Cardiac septum (tissue), 1 donor: Measurements from ENCODE around the gene BMP3. TPM values are rescaled to one million over a fixed set of nuclear protein-coding genes. Genes with fewer than 3 reads are reported as not detected.
"Not testable (repeated sequence)": the region's sequence is repeated elsewhere in the genome, so short reads cannot be mapped to it uniquely, and the experiment has no call there.

Source experiments
- DNase-seq: peaks from one replicate; pipeline ENCODE4 v3.0.0-alpha.2; 2020; ENCODE audit warnings: low spot score
- intact Hi-C: fragments of 100-400 bp; cut with DNase I; formaldehyde crosslinking; loops from one replicate; pipeline ENCODE4 v1.14.0; 2022
- long read RNA-seq: library from polyadenylated mRNA; unstranded; transcript quantifications from one replicate; pipeline ENCODE4 v2.0.0, GENCODE V29; 2021
- total RNA-seq: library from RNA; stranded (reverse); fragmentation: NEBNext Ultra II Directional; extraction: Animal tissue kit (Norgen Biotek cat#: 25700); gene quantifications from one replicate; pipeline ENCODE4 v1.2.1, GENCODE V29; 2021
- donor health status: DM: no; HTN: no; CAD: no.

Gene BMP3, protein sequence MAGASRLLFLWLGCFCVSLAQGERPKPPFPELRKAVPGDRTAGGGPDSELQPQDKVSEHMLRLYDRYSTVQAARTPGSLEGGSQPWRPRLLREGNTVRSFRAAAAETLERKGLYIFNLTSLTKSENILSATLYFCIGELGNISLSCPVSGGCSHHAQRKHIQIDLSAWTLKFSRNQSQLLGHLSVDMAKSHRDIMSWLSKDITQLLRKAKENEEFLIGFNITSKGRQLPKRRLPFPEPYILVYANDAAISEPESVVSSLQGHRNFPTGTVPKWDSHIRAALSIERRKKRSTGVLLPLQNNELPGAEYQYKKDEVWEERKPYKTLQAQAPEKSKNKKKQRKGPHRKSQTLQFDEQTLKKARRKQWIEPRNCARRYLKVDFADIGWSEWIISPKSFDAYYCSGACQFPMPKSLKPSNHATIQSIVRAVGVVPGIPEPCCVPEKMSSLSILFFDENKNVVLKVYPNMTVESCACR
- not detected for total RNA-seq
- long read RNA-seq: 0 reads

DNA sequence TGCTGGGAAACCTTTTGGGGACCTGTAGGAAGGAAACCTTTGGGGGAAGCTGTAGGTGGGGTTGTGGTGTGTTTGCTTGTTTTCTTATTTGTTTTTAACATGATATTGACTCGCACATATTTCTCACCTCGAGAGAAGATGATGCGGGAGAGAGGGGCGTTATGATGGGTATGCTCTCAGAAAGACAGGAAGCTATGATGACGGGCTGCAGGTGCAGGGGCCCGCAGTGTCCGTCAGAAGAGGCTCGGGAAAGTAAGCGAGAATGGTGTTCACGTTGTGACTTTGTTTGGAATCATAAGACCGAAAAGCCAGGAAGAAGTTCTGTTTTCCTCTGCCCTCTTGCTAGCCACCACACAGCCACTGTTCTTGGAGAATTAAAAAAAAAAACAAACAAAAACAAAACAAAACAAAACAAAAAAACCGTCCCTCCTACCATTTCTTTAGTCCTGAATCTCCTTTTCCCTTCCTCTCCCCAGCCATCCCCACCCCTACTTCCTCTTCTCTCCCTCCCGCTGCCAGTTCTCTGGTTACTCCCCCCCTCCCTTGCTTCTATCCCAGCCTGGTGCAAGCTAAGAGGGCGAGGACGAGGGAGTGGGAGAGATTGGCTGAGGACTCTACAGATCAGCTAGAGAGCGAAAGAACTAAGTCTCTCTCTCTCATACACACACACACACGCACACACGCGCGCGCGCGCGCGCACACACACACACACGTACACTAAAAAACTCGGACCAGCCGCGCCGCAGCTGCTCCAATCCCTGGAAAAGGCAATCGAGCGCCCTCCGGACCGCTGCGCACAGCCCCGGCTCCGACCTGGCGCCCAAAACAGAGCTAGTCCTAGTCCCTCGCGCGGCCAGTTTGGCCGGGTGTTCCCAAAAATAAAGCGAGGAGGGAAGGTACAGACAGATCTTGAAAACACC, at the start of gene BMP3:
TSS of gene BMP3 (plus strand) at position 648 of the 920 bp plus-strand sequence. CDS start 577 bp downstream, outside the sequence.
- intact Hi-C loops: no loop called here
- DNase-seq: no peak

DNA sequence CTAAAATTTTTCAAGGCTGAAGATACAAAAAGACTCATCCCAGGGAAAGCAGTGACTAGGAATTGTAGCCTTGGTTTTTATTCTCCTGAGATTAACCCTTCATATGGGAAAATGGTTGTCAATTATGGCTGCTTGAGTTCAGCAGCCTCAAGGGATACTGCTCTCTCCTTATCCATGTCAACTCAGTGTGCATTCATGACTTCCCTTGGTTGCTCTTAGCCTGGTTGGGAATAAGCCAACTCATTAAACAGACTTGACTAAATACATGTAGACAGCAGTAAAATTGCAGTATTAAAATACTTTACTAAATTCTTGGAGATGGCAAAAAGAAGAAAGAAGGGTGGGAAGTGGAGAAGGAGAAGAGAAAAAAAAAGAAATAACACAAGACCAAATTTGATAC, 44.5 kb upstream of the BMP3 start:
- intact Hi-C loops: no loop called here

DNA sequence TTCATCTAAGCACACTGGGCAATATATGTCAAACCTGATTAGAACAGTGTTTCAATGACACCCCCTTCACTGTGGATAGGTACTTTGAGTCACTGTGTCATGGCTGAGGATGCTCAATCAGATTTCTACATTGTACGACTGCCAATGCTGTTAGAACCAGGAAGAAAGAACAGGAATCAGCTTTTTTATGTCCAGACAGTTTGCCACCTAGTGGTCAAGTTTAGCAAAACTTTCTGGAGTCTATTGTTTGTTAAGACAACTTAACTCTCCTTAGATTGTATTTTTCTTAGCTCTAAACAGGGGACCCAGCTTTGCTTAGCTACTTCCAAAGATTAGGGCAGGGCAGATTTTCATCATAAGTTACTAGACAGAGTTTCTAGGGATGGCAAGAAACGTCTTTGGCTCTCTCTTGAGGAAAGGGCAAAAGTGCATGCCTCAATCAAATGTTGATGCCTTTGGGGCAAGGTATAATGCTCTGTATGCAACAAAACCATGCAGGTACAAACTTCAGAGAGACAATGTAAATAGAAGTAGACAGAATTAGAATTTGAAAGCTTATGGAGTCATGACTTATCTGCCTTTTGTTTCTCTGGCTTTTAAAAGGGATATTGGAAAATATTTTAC, 40.5 kb upstream of the BMP3 start:
- DNase-seq: no peak
- intact Hi-C loops: loop anchor here (5.0 kb wide), 1 partner anchor 628 kb away; no protein-coding TSS in a partner anchor

More for the DNA sequence above, 44.5 kb upstream of the BMP3 start:
- DNase-seq: no peak

DNA sequence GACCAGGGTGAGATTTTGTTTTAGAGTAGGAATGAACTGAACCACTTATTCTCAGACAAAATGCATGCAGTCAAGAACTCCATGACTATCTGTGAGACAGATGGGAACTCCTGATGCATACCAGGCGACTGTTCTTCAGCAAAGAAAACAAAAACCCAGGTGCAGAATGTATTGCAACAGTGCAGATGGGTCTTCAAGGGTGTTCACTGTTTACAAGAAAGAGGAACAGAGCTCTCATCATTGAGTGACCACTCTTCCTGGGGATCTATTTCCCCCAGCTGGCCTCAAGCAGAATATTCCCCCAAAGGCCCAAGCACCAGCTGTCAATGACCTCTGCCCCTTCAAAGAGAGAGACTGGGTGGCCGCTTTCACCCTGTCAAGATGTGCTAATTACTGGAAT, 39.7 kb upstream of the BMP3 start:
- DNase-seq: no peak
- intact Hi-C loops: loop anchor here (5.0 kb wide), 1 partner anchor 629 kb away; no protein-coding TSS in a partner anchor

DNA sequence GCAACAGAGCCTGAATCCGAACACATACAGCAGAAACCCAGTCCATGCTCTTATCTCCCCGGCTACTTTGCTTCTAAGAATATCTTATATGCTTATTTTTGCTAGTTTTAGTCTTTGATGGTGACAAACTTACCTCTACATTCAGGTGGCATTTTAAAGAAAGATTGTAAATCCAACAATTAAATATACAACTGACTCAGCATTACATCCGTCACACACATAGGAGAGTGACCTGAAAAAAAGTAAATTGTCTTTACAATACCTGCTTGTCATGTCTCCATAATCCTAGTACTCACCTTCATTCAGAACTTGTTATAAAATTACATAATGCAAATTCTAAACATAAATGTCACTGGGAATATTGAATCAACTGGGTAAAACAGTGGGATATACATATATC, 30.6 kb upstream of the BMP3 start:
- intact Hi-C loops: no loop called here
- no peak for DNase-seq

DNA sequence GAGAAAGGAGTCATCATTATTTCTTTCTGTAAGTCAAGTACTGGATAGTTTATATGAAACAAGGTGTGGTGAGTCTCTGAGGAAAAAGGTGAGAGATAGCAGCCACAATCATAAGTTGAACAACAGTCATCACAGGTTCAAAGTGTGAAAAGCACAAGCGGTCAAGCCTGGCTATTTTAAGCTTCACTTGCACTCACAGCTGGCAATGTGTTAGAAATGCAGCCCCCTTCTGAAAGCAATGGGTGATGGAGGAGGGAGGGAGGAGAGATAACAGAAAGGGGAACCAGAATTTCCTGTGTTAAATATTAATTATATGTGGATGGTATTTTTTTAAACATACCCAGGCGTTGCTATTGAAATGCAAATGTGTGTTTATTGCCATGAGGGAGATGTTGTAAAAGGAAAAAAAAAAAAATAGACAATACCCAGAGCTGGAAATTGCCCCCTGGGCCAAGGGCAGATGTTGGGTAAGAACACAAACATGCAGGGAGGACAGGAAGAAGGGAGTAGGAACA, 26.9 kb upstream of the BMP3 start:
- no peak for DNase-seq
- intact Hi-C loops: no loop called here

DNA sequence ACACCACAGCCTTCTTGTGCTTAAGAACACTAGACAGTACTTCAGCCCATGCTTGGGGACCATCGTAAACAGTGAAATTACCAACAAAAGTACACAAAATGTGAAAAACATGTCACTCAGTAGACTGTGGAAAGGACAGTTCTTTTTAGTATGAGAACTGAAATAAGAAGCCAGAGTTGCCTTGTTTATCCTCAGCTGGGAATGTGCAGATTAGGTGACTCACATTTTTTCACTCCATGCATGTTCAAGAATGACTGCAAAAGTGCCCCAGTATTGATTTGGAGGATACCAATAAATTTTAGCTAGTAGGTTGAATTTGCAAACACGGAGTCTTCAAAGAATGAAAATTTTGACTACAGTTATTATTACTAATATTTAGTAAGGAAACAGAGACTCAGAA, 23.1 kb upstream of the BMP3 start:
- DNase-seq: no peak
- intact Hi-C loops: no loop called here

DNA sequence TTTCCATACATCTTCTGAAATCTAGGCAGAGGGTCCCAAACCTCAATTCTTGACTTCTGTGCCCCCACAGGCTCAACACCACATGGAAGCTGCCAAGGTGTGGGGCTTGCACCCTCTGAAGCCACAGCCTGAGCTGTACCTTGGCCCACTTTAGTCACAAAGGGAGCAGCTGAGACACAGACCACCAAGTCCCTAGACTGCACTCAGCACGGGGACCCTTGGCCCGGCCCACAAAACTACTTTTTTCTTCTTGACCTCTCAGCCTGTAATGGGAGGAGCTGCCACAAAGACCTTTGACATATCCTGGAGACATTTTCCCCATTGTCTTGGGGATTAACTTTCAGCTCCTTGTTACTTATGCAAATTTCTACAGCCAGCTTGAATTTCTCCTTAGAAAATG, 13.9 kb upstream of the BMP3 start:
- intact Hi-C loops, DNase-seq: not testable (repeated sequence)

DNA sequence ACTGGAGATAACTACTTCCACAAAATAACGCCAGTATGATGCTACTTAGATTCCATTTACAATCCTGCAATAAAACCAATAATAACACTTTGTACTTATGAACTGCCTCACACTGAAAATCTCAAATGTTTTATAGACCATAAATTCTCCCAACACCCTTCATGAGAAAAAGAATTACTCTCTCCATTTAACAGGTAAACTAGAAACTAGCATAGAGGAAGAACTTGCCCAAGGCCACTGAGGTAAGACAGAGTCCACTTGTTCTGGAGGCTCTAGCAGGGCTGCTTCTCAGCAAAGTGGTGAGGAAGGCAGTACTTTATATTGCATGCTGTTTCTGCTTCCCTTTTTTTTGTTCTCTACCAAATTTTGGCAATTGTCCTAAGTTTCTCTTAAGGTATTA, 11.5 kb upstream of the BMP3 start:
- no peak for DNase-seq
- intact Hi-C loops: no loop called here

DNA sequence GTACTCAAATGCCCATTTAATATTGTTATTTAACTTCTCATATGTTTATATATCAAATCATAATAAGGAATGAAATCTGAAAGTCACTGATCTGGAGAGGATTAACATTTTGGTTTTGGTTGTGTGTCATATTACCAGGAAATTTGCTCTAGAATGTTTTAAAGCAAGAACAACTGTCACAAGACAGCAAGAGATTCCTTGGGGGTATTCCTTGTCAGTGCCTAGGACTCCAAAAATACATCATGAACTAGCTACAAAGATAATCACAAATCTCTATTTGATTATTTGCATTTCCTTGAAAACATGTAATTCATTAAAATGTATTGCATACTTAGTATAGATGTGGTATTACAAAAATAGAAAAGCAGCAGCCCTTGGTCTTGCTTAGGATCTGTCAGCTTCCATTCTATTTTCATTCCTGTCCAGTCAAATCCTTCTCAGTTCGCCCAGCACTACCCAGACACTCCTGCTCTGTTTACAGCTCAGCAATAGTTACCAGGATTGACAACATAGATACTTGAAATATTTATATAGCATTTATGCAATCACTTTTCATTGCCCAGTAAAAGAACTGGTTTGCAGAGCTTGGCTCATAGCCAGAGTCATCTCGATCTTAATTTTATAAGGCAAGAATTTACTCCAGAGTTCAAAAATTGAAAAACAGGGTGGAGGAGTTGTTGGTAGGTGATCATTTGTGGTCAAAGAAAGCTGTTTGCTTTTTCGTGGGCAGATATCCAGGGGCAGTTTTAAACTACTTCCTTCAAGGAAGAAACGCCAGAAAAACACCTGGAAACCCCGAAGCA, 9.2 kb upstream of the BMP3 start:
- intact Hi-C loops: no loop called here

DNA sequence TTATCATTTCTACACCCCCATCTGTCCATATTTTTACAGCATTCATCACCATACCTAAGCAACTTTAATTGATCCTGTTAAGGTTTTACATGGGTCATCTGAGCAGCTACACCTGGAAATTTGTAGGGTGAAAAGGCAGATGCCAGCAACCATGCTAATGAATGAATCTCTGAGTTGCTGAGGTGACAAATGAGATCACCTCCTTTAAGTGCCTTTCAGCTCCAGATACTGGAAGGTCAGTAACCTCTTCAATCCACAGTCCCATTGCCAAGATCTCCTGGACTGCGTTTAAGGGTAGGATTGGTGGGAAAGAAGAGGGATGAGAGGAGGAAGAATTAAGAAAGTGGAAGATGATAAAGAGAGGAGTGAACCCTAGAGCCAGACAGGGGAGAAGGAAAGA, 8.5 kb upstream of the BMP3 start:
- DNase-seq: no peak
- intact Hi-C loops: no loop called here

More for the DNA sequence above, 9.2 kb upstream of the BMP3 start:
- DNase-seq: no peak

DNA sequence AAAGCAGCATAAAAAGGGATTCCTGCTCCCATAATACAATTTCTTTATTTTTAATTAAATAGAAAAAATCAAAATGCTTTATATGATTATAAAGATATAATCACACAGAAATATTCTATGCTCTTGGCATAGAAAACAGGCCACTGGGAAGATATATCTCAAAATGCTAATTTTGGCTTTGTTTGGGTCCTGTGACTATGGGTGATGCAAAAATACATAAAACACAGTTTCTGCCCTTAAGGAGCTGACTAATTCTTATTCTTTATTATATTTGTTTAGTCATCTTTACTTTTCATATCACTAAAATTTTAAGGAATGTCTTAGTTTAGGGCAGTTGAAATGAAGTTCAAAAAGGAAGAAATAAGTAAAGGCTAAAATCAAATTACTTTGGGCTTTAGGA, 7.0 kb upstream of the BMP3 start:
- intact Hi-C loops: no loop called here
- no peak for DNase-seq

DNA sequence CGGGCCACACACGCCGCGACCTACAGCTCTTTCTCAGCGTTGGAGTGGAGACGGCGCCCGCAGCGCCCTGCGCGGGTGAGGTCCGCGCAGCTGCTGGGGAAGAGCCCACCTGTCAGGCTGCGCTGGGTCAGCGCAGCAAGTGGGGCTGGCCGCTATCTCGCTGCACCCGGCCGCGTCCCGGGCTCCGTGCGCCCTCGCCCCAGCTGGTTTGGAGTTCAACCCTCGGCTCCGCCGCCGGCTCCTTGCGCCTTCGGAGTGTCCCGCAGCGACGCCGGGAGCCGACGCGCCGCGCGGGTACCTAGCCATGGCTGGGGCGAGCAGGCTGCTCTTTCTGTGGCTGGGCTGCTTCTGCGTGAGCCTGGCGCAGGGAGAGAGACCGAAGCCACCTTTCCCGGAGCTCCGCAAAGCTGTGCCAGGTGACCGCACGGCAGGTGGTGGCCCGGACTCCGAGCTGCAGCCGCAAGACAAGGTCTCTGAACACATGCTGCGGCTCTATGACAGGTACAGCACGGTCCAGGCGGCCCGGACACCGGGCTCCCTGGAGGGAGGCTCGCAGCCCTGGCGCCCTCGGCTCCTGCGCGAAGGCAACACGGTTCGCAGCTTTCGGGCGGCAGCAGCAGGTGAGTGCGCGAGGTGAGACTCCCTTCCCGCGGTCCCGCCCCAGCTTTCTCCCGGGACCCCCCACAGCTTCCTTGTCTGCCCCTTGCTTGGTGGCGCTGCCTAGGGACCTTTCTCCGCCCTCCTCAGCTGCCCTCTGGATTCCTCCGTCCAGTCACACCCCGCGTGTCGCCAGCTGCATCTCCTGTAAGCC, 678 bp downstream of the BMP3 start:
- intact Hi-C loops: no loop called here
- no peak for DNase-seq

DNA sequence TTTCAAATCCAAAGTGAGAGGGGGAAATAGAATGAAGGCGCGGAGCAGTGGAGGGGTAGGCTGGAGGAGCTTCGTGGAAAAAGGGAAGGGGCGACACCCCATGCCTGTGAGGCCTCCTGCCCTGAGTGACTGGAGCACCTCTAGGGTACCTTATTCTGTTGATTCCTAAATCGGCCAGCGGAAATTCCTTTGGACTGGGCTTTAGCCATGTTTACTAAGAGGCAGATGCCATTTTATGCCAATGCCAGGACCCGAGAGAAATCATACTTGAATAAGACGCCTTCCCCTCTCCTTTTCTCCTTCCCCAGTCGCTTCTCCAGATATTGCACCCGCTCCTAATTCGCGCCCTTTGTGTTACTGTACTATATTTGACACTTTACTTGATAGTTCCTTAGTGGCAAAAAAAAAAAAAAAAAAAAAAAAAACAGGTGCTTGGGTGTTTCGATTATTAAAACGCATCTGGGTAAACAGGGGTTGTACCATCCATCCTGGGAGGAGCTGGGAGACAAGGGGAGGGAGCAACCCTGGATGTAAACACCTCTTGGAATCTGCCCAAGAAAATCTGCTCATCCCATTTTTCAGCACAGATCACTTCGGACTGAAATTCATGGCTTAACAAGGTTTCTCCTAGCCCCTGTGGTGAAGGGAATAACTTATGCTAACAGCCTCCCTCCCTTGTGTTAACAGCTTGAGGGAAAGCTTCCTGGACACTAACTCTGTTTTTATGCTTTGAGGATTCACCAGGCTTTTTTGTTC, 1.5 kb downstream of the BMP3 start:
- intact Hi-C loops: no loop called here
- DNase-seq: no peak

DNA sequence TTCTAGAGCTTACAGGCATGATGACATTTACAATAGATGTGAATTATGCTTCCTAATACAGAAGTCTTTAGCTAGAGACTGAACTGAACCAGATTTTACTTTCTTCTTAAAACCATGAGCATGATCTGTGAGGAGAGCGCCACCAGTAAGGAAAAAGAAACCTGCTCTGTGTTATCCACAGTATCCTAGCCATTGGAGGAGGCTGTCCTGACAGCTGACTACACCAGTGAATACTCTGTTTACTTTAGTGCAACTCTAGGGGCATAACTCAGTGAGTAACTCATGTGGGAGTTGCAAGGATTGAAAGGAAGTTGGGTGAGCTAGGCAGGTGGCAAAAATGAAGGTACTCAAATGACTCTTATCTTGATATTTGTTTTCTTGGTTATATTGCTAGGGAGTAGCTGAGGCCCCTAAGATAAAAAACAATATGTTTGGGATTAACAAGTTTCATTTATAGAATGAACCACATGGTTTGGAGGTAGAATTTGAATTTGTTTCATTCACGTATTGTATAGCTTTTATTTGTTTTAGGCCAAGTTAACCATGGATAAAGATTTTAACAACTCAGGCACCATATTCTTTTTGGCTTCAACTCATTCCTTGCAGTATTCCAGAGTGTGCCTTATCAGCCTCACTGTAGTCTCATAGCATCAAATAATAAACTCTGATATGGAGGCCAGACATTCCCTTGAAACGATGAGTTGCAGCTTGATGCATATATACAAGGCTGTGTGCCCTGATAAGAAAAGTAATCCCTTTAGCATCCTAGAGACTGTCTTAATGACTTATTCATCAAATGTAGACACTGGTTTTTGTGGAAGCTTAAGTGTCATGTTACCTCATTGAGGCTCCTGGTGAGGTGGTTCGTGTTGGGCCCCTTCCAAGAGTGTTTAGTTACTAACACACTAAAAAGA, 2.5 kb downstream of the BMP3 start:
- intact Hi-C loops: no loop called here

DNA sequence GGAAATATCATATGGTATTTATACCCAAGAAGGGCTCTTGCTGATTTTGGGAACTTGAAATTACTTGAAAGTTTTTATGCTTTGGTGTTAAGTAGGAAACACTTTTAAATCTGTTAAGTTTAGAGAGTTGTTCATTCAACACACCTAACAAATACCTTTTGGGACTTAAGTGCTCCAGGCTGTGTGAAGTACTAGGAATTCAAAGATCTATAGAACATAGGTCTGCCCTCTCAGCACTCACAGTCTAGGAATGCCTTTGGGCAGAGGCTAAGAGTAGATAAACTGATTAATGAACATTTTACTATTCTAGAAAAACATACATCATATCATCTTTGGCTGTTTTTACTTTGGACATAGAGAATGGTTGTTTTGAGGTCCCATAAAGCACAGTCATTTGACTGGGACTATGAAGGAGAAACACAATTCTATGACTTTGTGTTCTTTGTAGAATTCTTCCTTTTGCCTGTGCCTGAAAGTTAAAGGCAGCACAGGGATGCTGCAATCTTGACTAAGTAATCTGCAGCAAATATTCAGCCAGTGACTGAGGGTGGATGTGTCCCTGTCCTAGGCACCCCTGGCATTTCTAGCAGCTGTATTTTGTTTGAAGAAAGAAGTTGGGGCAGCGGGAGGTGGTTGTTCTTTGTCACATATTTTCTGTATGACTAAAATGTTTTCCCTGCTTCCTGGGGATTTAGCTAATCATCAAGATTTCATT, 8.3 kb downstream of the BMP3 start:
- no peak for DNase-seq
- intact Hi-C loops: loop anchor here (5.0 kb wide), 1 partner anchor 671 kb away; no protein-coding TSS in a partner anchor

More for the DNA sequence above, 2.5 kb downstream of the BMP3 start:
- DNase-seq: no peak
